Limb (tissue), 2 donors: ENCODE results near the gene LRP6.
"Not testable (repeated sequence)": the region's sequence is repeated elsewhere in the genome, so short reads cannot be mapped to it uniquely, and the experiment has no call there.

ENCODE experiments used
- DNase-seq, 2 donors: peaks; one replicate each; pipeline ENCODE4 v3.0.0-alpha.2; 2016; ENCODE audit errors: extremely low spot score in 2 of 2

LRP6 gene

GRCh38 chr12:12180575-12180974 lies 86.3 kb downstream of the LRP6 start:
- no peak for DNase-seq

GRCh38 chr12:12180136-12180535 lies 86.7 kb downstream of the LRP6 start:
- DNase-seq = no peak

- DNase-seq = peak in 1 of 2 donors; percentile 60
Measured at GRCh38 chr12:12178559-12178958, 88.3 kb downstream of the LRP6 start.

- DNase-seq = no peak
Measured at GRCh38 chr12:12176402-12176801, 90.4 kb downstream of the LRP6 start.

DNA sequence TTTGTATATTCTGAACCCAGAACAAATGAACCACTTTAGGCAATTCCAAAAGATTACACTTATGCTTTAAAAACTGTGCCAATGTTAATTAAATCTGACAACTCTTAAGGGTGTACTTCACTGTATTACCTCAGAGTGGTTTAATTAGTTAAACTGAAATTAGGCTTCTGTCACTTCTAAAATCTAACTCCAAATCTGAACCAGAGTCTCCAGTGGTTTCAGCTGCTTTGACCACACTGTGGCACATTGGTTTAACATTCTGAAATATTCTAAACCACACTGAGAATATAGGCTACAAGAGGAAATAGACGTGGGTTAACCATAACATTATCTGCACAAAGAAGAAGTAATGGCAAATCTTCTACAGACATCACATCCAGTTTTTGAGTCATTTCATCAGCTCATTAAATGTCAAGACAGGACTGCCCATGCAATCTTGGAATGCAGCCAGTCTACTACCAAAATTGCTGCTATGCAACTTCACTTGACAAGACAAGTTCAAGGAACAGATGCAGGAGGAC lies 94.8 kb downstream of the LRP6 start:
- DNase-seq = peak in 1 of 2 donors; percentile 31

DNA sequence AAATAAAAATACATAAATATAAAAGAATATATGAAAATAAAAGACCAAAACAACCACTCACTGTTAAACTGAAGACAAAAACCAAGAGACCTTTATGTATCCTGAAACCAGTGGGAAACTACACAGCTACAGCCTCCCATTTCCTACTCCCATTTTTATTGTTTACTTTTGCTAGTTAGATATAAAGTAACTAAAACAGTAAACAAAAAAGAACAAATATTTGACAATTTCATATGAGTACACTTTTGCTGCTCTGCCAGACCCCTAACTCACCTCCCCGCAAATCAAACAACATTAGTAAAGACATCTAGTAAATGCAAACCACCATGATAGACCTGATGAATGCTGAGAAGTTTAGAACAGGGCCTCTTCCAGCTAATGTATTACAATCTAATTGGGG lies 99.0 kb downstream of the LRP6 start:
- DNase-seq = no peak

DNA sequence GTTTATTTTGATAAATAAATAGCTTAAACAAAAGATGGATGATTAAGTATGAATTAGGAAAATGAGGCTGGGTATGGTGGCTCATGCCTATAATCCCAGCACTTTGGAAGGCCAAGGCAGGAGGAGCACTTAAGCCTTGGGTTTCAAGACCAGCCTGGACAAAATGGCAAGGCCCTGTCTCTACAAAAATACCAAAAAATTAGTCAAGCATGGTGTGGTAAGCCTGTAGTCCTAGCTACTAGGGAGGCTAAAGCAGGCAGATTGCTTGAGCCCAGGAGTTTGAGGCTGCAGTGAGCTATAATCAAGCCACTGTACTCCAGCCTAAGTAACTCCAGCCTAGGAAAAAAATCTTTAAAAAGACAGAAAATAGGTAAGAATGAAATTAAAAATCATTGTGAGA lies 100.1 kb downstream of the LRP6 start:
- no peak for DNase-seq

DNA sequence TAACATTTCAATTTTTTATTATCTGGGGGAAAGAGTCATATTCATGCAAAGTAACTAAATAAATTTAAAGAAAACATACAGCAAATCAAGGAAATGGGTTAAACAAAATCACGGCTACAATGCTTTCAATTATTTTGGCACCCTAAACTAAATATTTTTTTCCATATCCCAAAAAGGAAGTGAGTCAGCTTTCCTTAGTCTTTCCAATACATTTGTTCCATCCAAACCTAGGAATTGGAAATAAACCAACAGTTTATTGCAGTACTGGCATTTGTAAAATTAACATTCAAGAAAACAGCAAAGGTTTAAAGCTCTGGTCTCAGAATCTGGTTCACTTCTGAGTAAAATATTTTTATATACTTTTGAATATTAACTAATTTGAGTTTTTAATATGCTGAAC lies 106.9 kb downstream of the LRP6 start:
- peak in 1 of 2 donors; percentile 61 for DNase-seq

GRCh38 chr12:12158858-12159257 lies 108.0 kb downstream of the LRP6 start:
- DNase-seq = no peak

GRCh38 chr12:12157424-12157823 lies 109.4 kb downstream of the LRP6 start:
- DNase-seq = no peak

DNA sequence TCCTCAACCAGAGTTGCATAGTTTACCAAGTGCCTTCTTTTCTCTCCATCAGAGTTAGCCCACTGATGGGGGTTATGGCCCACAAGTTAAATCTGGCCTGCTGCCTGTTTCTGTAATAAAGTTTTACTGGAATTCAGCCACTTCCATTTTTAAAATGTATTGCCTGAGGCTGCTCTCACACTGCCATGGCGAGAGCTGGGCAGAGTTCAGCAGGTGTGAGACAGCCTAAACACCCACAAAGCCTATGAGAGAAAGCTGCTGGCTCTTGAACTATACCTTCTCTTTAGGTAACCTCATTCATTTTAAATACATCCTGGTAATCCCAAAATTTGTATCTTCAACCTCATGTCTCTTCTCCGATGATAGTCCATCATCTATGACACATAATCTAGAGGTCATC lies 110.0 kb downstream of the LRP6 start:
- DNase-seq = no peak

DNA sequence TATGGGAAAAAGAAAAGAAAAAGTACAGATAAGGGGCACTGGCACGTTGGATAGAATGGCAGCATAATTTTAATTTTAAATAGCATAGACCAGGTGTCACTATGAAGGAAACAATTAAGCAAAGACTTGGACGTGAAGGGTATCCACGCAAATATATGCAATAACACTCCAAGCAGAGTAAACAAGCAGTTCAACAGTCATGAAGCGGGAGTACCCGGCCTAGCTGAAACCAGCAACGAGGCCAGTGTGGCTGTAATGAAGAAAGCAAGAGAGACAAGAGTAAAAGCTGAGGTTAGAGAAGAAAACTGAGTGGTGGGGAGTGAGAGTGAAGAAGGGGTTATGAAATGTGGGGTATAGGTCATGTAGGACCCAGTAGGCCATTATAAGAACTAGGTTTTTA lies 110.7 kb downstream of the LRP6 start:
- DNase-seq = no peak

GRCh38 chr12:12153596-12153995 lies 113.2 kb downstream of the LRP6 start:
- no peak for DNase-seq

GRCh38 chr12:12147111-12147510 lies 119.7 kb downstream of the LRP6 start:
- no peak for DNase-seq

- not testable (repeated sequence) for DNase-seq
Measured at GRCh38 chr12:12144531-12144930, 122.3 kb downstream of the LRP6 start.

GRCh38 chr12:12141000-12141399 lies 125.8 kb downstream of the LRP6 start:
- DNase-seq = no peak

GRCh38 chr12:12138203-12139154 lies 128.4 kb downstream of the LRP6 start:
- DNase-seq = no peak

DNA sequence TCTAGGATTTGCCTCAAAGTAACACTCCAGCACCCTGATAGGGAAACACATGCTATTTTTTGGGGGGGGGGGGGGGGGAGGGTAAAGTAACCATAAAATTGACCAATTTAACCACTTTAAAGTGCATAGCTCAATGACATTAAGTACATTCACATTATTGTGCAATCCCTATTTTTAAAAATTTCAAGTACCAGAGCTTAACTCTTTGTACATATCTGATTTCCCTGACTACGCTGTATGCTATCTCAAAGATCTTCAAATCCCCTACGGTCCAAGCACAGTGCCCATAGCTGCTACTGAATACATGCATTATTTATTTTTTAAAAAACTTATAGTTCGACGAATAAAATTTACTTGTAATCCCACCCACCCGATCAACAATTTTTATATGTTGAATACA lies 133.1 kb downstream of the LRP6 start:
- no peak for DNase-seq

- no peak for DNase-seq
Measured at GRCh38 chr12:12133259-12133658, 133.6 kb downstream of the LRP6 start.

GRCh38 chr12:12128670-12129069 lies 138.2 kb downstream of the LRP6 start:
- no peak for DNase-seq

- no peak for DNase-seq
Measured at GRCh38 chr12:12127304-12127703, 139.5 kb downstream of the LRP6 start.

- DNase-seq = no peak
Measured at GRCh38 chr12:12126551-12126950, 140.3 kb downstream of the LRP6 start.

- DNase-seq = no peak
Measured at GRCh38 chr12:12123036-12123604, 143.7 kb downstream of the LRP6 start.
